Measurements from ENCODE around the gene CNTNAP2.

DNA sequence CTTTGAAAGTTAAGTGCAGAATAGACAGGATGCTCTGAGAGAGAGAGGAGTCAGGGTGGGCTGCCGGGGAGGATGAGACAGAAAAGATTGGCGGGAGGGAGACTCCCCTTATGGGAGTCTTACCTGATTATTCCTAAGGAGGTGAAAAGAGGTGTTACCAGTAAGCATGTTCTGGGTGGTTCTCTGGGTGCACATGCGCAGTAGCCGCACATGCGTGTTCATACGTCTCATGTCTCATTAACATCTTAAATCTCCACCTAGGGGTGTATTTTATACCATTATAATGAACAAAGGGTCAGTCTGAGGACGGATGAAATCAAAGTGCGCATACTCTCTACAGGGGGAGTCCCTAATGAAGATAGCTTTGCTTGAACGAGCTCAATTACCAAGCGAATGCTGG, 1881.0 kb downstream of the CNTNAP2 start:
- TF ChIP-seq SP1 (IDR thresholded peaks at IDR 0.05) = no peak
- no peak for TF ChIP-seq NFRKB (IDR thresholded peaks at IDR 0.05)
- no peak for TF ChIP-seq HDGF (IDR thresholded peaks at IDR 0.05; ENCODE audit: borderline replicate concordance)
- TF ChIP-seq ELF4 (IDR thresholded peaks at IDR 0.05) = no peak
